SH-SY5Y (cell line): ENCODE results near the gene ANG.

Source experiments
- GATA2 ChIP-seq: IDR thresholded peaks from 2 replicates; pipeline ENCODE4 v1.6.1; 2011; ENCODE audit warnings: mild to moderate bottlenecking, low read depth, low read length
- GATA3 ChIP-seq: IDR thresholded peaks from 2 replicates; pipeline ENCODE4 v1.6.1; 2011; ENCODE audit warnings: low read depth, mild to moderate bottlenecking, low read length, moderate library complexity

- TF ChIP-seq GATA3 (no peak), GATA2 (no peak)
These were observed 6.0 kb upstream of the ANG start for GRCh38 chr14:20682435-20683124.
